Erythroblast (primary cell): ENCODE measurements around the gene PRAMEF13.
"Not testable (repeated sequence)": the region's sequence is repeated elsewhere in the genome, so short reads cannot be mapped to it uniquely, and the experiment has no call there.

ENCODE experiments used
- GATA1 ChIP-seq: IDR thresholded peaks from 2 replicates; pipeline ENCODE4 v1.6.1; 2011; ENCODE audit warnings: low read depth, mild to moderate bottlenecking, control low read depth, low read length, moderate library complexity
- POLR2A ChIP-seq: IDR thresholded peaks from 2 replicates; pipeline ENCODE4 v1.6.1; 2011; ENCODE audit warnings: mild to moderate bottlenecking, low read length

DNA sequence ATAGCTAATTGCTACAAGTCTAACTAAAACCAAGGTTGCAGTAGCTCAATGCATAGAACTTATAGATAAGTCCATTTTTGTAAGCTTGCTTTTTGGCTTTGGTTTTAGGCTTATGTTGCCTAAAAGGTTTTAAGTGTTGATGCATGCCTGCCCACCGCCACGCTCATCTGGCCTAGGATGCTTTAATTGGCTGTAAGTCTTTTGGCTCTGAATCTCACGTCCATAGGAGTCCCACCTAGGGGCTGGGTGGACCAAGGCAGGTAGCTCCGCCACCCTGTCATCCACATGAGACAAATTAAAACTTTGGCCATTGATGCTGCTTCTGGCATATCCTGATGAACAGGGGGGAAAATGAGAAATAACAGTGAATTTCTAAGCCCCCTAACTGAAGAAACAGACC, 36.4 kb upstream of the PRAMEF13 start:
- TF ChIP-seq POLR2A, GATA1: not testable (repeated sequence)
